HG03571 (cell line): ENCODE data around the gene RIMBP2.
"Not testable (repeated sequence)": the region's sequence is repeated elsewhere in the genome, so short reads cannot be mapped to it uniquely, and the experiment has no call there.

Experiments used
- ATAC-seq: cut with Tn5 transposase; IDR thresholded peaks from one replicate; pipeline ENCODE4 v1.9.1; 2021; ENCODE audit not compliant: unreplicated experiment

Gene RIMBP2

DNA sequence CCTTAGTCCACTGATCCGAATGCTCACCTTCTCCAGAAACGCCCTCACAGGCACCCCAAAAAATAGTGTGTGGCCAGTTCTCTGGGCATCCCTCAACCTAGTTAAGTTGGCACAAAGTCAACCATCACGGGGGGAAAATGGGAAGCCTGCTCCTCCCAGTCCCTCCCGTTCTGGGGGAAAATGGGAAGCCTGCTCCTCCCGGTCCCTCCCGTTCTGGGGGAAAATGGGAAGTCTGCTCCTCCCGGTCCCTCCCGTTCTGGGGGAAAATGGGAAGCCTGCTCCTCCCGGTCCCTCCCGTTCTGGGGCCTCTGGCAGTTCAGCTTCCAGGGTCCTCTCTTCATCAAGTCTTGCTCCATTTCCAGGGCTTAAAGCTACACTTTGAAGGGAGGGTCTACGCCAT lies 106.1 kb downstream of the RIMBP2 start:
- no peak for ATAC-seq

DNA sequence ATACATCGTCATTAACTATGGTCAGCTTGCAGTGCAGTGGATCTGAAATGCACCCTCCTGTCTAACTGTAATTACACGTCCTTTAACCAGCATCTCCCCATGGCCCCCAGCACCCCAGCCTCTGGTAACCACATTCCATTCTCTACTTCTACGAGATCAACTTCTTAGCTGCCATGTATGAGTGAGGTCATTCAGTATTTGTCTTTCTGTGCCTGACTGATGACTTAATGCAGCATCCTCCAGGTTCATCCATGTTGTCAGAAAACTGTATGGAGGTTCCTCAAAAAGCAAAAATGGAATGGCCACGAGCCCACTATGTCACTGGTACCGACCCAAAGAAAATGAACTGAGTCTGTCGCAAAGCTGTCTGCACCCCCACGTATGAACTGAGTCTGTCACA lies 107.3 kb downstream of the RIMBP2 start:
- no peak for ATAC-seq

DNA sequence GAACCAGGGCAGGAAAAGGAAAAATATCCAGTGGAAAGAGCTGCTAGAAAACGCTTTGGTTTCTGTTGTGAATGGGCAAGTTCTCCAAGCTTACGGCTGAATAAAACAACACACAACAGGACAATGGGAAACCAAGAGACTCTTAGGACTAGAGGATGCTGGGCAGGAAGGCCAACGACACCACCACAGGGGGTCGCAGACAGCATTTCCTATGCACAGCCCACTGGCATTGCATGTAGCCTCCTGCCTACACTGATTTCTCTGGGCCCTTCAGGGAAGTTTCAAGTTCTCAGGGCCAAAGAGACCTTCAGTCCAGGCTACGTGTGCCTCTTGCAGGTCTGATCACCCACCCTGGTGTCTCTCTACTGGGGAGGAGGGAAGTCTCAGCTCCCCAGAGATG lies 108.0 kb downstream of the RIMBP2 start:
- ATAC-seq = no peak

DNA sequence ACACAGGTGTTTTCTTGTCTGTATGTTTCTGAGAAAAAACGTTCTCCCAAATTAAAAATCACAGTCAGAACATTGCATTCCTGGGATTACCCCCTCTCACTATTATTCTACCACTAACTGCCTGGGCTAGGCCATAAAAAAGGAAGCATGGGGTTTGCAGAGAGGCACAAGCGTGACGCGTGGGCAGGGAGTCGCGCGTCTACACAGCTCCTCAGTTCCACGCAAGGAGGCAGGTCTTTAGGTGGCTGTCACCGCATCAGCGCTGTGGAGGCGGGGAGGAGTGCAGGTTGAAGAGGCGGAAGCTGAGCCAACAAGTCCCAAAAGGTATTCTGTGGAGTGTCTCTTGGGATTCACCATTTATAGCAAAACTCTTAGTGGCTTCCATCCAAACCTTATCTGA lies 109.9 kb downstream of the RIMBP2 start:
- ATAC-seq = no peak

DNA sequence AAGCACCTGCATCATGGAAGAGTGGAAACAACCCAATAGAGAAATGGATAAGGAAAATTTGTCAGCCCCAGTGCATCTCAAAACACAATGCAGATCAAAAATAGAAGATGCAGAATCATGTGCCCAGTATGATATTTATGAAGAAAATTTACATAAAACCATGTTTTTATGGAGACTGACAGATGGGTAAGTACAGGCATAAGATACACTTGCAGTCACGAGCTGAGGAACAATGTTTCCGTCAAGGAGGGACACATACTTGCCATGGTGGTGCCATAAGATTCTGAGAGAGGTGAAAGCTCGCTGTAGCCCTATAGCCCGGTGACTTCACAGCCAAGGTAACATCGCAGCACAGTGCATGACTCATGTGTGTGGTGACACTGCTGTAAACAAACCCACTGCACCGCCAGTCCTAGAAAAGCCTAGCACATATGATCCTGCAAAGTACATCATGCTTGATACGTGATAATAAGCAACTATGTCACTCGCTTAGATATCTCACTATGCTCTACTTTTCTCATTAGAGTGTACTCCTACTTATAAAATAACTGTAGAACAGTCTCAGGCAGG lies 112.6 kb downstream of the RIMBP2 start:
- ATAC-seq = no peak

DNA sequence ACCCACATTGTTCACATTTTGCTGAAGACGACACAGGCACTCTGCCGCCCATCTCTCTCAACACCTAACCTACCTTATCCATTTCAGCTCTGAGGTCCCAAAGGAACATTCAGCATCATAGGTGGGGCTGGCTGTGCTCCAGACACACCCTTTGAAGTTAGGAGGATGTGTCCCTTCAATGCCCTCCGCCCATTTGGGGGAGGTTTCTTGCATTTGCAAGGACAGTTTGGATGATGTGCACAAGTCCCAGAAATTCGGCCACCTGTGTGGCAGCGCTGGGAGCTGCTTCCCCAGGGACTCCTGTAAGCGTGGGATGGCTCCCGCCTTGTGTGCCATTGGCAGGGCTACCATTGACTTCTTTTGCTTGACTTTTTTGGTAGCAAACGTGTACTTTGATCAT lies 113.8 kb downstream of the RIMBP2 start:
- ATAC-seq = no peak

DNA sequence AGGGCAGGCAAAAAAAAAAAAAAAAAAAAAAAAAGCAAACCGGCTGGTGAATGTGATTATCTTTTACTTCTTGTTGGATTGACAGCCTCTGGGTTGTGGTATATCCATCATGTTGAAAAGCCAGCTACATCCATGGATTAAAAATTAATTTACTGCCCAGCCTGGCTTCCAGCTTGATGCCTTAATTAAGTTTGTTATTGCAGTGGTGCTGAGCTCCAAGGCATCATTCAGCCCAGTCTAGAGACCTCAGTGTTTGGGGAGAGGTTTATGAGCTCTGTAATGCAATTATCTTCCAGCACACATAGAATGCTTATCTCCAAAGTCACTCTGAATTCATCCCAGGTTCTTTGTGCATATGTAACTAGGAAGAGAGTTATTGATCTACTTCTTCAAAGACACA lies 114.8 kb downstream of the RIMBP2 start:
- no peak for ATAC-seq

DNA sequence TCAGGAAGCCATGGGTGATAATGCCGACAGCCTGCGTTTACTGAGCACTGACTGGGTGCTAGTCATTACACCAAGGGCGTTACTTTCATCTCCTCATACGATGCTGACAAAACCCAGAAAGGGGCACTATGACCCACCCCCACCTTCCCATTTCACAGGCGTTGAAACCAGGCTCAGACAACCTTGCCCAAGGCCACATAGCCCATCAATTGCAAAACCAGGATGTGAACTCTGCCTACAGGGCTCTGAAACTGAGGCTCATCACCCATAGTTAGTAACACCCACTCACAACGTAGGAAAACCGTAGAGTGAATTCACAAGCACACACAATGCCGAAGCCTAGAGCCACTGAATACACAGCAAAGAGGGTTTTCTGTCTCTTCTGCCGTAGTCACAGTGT lies 119.9 kb downstream of the RIMBP2 start:
- no peak for ATAC-seq

DNA sequence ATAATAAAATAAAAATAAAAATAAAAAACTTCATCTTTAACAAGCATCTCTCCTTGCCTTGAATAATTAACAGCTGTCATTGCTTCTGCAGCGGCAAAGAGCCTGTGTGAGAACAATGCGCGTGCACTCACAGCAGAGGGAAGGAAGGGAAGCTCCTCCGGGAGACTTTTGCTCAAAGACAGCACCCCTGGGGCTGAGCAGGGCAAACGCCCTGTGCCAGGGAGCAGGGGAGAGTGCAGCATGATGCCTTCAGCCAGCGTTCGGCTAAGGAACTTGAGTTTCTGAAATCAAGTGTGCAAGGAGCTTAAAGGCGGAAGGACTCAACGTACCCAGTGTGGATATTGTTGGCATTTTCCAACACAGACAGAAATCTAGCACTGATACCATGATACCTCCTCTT lies 120.5 kb downstream of the RIMBP2 start:
- ATAC-seq = no peak

DNA sequence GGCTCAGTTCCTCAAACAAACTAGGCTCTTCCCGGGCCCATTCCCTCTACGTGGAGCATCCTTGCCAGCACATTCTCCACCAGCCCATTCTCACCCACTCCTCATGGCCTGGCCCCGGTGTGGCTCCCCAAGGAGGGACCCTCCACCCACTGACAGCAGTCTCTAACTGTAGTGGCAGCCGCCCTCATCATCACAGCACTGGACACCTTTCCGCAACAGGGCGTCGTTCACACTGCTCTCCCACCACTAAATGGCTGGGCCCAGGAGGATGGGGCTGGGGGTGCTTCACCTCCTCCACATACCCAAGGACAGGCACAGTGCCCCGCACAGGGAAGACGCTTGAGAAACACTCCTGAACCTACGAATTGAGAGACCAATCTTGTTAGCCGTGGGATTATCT lies 123.0 kb downstream of the RIMBP2 start:
- no peak for ATAC-seq

DNA sequence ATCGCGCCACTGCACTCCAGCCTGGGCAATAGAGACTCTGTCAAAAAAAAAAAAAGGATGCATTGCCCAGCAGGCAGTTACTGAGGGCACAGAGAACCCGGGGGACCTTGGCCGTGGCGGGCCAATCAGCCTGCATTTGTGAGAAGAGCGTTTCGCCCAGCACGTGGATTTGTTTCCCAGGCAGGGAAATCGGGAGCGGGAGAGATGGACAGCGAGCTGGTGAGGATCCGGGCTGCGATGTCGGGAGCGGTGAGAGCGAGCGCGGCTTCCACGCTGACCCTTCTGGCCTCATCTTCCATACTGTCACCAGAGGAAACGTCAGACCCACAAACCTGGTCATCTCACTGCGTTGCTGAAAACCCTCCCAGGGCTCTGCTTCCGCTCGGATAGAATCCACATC lies 123.5 kb downstream of the RIMBP2 start:
- ATAC-seq = no peak

DNA sequence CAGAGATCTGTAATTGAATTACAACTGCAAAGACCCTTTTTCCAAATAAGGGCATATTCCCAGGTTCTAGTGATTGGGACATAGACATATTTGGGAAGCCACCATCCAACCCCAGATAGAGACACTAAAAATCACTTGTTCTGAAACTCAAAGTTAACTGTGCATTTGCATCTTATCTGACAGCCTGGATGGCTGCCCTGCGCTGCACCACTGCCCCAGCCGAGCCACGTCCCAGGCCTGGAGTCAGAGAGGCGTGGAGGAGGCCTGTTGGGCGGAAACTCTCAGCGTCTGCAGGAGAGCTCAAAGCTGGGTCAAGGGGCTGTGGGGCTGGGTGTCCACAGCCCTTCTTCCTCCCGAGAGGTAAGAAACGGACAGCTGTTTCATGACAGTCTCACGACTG lies 124.4 kb downstream of the RIMBP2 start:
- no peak for ATAC-seq

DNA sequence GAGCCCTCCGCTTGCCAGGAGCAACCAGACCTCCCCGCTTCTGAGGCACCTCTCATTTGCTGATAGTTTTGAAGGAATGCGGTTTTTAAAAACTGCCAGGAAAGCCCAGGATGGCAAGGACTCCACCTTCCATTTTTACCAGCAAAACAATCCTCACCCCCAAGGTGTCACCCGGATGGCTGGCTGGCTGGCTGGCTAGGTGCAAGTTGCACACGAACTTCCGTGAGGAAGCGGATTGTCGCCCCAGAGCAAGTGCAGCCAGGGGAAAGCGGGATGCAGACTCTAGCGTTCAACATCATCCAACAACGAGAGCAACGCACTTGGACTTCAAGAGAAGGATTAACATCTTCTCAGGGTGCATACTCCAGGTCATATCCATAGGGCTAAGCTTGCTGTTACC lies 125.4 kb downstream of the RIMBP2 start:
- ATAC-seq = no peak

DNA sequence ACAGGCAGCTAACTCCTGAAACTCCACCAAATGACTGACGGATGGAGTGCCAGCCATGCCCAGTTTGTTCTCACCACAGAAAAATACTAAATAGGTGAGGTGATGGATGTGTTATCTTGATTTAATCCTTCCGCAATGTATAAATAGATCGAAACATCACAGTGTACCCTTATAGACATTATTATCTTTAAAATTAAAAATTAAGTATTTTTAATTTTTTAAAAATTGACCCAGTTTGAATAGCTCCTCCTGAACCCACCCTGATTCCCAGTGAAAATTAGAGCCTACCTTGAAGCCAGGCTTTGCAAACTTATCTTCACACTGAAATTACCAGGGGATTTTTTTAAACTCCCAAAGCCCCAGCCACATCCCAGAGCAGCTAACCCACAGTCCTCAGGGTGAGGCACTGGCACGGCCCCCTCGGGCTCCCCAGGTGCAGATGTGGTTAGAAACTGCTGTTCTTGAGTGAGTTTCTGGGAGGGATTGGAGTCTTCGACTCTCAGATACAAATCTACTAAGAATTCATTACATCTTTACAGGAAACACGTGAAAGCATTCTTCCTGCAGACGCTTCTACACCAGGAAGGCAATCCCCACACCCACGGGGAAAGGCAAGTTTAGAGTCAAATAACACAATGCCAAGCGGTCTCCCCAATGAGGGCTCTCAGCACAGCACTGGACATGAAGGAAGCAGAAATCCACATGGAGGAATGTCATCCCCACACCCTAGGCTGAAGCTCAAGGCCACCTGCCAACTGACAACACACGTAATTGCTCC lies 126.4 kb downstream of the RIMBP2 start:
- no peak for ATAC-seq

DNA sequence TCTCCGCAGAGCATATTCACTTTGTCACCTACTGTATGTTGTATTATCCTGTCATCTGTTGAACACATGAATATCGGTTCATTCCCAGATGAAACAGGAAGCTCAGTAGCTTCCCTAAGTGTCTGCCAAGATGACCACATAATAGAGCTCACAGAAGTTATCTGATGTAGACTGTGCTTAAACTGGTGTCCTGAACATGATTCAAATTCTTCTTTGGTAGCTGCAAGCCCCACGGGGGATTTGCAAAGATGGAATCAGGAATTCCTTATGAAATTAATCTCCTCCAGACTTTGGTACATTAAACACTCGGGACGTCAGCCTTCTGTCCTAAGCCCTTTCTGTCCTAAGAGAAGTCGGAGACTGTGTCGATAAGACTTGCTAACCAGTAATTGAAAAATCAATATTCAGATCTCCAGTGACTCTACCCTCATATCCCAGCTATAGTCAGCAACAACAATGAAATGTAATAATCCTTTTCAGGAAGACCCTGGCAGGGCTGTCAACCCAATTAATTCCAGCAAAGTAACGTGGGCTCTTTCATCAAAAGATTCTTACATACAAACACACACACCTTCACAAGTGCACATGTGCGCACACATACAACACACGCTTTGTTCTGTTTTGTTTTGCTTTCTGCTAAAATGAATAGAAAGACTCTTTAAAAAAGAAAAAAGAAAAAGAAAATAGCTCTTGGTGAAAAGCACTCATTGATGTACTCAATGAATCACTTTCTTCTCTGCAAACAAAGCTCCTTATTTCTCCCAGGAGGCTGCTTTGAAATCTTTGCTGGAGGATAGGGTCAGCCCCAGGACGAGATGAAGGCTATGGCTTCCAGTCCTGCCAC lies 127.2 kb downstream of the RIMBP2 start:
- ATAC-seq = no peak

DNA sequence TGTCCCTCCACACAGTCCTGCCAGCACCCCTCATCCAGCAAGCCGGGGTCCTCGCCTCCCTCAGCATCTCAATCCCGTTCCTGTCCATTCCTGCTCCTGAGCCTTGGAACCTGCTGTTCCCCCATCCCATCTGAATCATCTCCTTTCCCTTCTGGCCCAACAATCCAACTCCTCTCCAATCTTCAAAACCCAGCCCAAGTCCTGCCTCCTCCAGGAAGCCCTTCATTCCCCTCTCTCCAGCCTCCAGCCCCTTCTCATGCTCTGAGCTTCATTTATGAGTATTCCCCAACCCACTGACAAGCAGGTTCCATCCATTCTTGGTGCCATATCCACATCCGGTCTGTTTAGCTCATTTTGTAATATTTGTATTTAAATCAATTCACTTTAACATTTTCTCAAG lies 128.1 kb downstream of the RIMBP2 start:
- no peak for ATAC-seq

DNA sequence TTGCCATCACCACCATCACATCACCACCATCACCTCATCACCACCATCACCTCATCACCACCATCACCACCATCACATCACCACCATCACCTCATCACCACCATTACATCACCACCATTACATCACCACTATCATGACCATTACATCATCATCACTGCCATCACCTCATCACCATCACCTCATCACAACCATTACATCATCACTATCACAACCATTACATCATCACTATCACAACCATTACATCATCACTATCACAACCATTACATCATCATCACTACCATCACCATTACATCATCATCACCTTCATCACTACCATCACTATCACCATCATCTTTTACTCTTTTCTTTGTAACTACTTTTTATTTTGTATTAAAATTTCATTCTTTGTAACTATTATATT lies 131.6 kb downstream of the RIMBP2 start:
- ATAC-seq = not testable (repeated sequence)

DNA sequence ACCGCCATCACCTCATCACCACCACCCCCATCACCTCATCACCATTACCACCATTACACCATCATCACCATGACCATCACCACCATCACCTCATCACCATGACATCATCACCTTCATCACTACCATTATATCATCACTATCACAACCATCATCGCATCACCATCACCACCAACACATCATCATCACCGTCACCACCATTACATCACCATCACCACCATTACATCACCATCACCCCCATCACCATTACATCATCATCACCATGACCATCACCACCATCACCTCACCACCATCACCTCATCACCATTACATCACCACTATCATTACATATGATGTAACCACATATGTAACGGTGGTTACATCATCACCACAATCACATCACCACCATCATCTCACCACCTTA lies 132.3 kb downstream of the RIMBP2 start:
- no peak for ATAC-seq

DNA sequence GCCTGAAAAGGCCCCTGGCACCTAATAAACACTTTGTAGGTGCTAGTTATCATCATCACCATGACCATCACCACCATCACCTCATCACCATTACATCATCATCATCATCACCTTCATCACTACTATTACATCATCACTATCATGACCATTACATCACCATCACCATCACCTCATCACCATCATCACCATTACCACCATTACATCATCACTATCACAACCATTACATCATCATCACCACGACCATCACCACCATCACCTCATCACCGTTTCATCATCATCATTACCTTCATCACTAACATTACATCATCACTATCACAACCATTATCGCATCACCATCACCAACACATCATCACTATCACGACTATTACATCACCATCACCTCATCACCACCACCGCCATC lies 132.8 kb downstream of the RIMBP2 start:
- ATAC-seq = no peak

DNA sequence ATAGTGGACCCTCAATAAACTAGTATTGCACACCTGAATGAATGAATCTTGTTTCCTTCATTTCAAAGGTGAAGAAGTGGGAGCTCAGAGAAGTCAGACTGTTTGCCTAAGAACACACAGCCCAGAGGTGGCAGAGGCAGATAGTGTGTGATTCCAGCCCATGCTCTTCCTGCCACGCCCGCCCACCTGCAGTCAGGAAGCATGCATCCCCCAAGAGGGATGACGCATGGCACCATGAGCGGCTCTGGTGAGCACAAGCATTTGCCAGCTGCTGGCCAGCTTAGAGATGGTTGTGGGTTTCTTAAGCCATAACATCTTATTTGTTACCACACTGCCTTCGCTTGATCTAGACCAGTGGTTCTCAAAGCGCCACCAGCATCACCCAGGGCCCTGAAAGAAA lies 133.8 kb downstream of the RIMBP2 start:
- no peak for ATAC-seq

DNA sequence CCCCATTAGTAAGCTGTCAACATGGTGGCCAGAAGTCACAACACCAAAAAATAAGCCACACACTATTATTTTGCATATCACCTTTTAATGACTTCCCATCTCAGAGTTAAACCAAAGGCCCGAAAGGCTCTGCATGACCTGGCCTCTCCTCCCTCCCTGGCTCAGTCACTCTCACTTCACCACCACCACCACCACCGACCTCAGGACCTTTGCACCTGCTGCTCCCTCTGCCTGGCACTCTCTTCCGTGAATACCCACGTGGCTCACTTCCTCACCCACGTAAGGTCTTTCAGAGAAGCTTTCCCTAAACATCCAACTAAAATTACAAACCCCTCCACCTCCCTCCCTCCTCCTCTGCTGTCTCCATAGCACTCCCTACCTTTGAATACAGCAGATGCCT lies 134.3 kb downstream of the RIMBP2 start:
- ATAC-seq = no peak

DNA sequence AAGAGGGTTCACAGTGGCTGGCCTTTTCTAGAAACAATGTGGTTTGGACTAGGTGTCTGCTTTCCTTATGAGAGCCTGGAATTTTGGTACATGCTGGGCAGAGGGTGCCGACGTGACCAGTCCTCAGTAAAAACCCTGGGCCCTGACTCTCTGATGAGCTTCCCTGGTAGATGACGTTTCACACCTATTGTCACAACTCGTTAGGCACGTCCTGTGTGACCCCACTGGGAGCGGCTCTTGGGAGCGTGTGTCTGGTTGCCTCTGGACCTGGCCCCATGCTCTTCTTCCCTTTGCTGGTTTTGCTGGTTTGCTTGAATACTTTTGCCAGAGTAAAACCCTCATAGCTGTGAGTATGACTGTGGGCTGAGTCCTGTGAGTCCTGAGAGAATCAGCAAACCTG lies 136.9 kb downstream of the RIMBP2 start:
- no peak for ATAC-seq
